HG02981 (cell line): ENCODE measurements around the gene TCN1.
"Not testable (repeated sequence)": the region's sequence is repeated elsewhere in the genome, so short reads cannot be mapped to it uniquely, and the experiment has no call there.

Experiments
- ATAC-seq: cut with Tn5 transposase; IDR thresholded peaks from one replicate; pipeline ENCODE4 v1.9.1; 2021; ENCODE audit warnings: mild to moderate bottlenecking, moderate library complexity; ENCODE audit not compliant: unreplicated experiment

The TCN1 gene

GRCh38 chr11:59866397-59866796, at the start of gene TCN1:
TSS of gene TCN1 (minus strand) at chr11:59866487. CDS start at chr11:59866470, 17 bp downstream.
- ATAC-seq: no peak

- not testable (repeated sequence) for ATAC-seq
These were observed 37.3 kb upstream of the TCN1 start for GRCh38 chr11:59903569-59903968.

GRCh38 chr11:59901306-59901705, 35.0 kb upstream of the TCN1 start:
- no peak for ATAC-seq

GRCh38 chr11:59900366-59901126, 34.3 kb upstream of the TCN1 start:
- no peak for ATAC-seq

GRCh38 chr11:59899532-59899931, 33.2 kb upstream of the TCN1 start:
- ATAC-seq: no peak

- no peak for ATAC-seq
These were observed 32.4 kb upstream of the TCN1 start for GRCh38 chr11:59898650-59899049.

- no peak for ATAC-seq
These were observed 31.8 kb upstream of the TCN1 start for GRCh38 chr11:59898046-59898445.

GRCh38 chr11:59894616-59895015, 28.3 kb upstream of the TCN1 start:
- ATAC-seq: no peak

GRCh38 chr11:59891781-59892181, 25.5 kb upstream of the TCN1 start:
- ATAC-seq: no peak

- not testable (repeated sequence) for ATAC-seq
These were observed 20.9 kb upstream of the TCN1 start for GRCh38 chr11:59887156-59887555.

- ATAC-seq: no peak
These were observed 17.3 kb upstream of the TCN1 start for GRCh38 chr11:59883597-59883996.

- no peak for ATAC-seq
These were observed 13.3 kb upstream of the TCN1 start for GRCh38 chr11:59879567-59879966.

- ATAC-seq: no peak
These were observed 12.3 kb upstream of the TCN1 start, which contains the start of gene OOSP3 for GRCh38 chr11:59878575-59878974. TSS of gene OOSP3 (plus strand) at chr11:59878782. CDS start at chr11:59878809, 27 bp downstream.

GRCh38 chr11:59877784-59878183, 11.5 kb upstream of the TCN1 start:
- ATAC-seq: no peak

GRCh38 chr11:59877325-59877724, 11.0 kb upstream of the TCN1 start:
- no peak for ATAC-seq

- ATAC-seq: no peak
These were observed 9.7 kb upstream of the TCN1 start for GRCh38 chr11:59875856-59876519.

GRCh38 chr11:59872076-59872475, 5.8 kb upstream of the TCN1 start:
- no peak for ATAC-seq

- ATAC-seq: no peak
These were observed 1.7 kb upstream of the TCN1 start for GRCh38 chr11:59867946-59868345.

- no peak for ATAC-seq
These were observed 549 bp upstream of the TCN1 start for GRCh38 chr11:59866836-59867235.

- ATAC-seq: no peak
These were observed 1.3 kb downstream of the TCN1 start for GRCh38 chr11:59865031-59865430.

GRCh38 chr11:59862252-59862651, 4.0 kb downstream of the TCN1 start:
- no peak for ATAC-seq

- no peak for ATAC-seq
These were observed 6.6 kb downstream of the TCN1 start for GRCh38 chr11:59859673-59860072.
